ENCODE measurements around the gene TCF4.

DNA sequence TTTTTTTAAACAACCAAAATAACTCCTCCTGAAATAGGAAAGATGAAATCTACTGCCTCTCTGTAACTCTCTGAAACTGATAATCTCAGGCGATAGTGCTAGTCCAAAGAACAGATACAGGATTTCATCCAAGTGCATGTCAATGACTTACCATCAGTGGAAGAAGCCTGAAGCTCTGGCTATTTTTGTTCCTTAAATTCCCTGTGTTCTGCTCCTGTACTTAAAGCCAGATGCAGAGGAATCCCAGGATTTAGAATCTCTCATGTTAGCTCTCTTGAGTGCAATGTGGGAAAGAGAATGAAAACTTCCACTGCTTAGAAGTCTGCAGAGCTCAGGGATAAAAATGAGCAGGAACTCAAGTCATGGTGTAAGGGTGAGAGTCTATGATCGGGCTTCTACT is 291.9 kb downstream of the TCF4 start:
- TF ChIP-seq, protein P1, sequence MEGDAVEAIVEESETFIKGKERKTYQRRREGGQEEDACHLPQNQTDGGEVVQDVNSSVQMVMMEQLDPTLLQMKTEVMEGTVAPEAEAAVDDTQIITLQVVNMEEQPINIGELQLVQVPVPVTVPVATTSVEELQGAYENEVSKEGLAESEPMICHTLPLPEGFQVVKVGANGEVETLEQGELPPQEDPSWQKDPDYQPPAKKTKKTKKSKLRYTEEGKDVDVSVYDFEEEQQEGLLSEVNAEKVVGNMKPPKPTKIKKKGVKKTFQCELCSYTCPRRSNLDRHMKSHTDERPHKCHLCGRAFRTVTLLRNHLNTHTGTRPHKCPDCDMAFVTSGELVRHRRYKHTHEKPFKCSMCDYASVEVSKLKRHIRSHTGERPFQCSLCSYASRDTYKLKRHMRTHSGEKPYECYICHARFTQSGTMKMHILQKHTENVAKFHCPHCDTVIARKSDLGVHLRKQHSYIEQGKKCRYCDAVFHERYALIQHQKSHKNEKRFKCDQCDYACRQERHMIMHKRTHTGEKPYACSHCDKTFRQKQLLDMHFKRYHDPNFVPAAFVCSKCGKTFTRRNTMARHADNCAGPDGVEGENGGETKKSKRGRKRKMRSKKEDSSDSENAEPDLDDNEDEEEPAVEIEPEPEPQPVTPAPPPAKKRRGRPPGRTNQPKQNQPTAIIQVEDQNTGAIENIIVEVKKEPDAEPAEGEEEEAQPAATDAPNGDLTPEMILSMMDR (IDR thresholded peaks at IDR 0.05), result no peak
- no peak for TF ChIP-seq POLR2A (IDR thresholded peaks at IDR 0.05)
